Prostate gland (tissue), 2 donors: Measurements from ENCODE around the gene GPR162. TPM values are rescaled to one million over a fixed set of nuclear protein-coding genes. Genes with fewer than 3 reads are reported as not detected.

Experiments
- DNase-seq: peaks from one replicate; pipeline ENCODE4 v3.0.0-alpha.2; 2019; ENCODE audit warnings: low spot score
- H3K27ac ChIP-seq, 2 donors: fragments of 200-600 bp; sonication (generic); 2 replicates each; pipeline ENCODE4 v1.5.1; 2017 to 2019
- H3K27me3 ChIP-seq: fragments of 200-600 bp; sonication (generic); replicated peaks from 2 replicates; pipeline ENCODE4 v1.5.1; 2019; ENCODE audit not compliant: insufficient read depth
- H3K36me3 ChIP-seq, 2 donors: fragments of 200-600 bp; sonication (generic); 1 replicate in 1 of 2; 2 replicates in 1 of 2; pipeline versions ENCODE4 v1.5.1 to v1.8.1; 2017 to 2019
- H3K4me1 ChIP-seq: fragments of 200-600 bp; sonication (generic); replicated peaks from 2 replicates; pipeline ENCODE4 v1.5.1; 2019
- H3K4me3 ChIP-seq, 2 donors: fragments of 200-600 bp; sonication (generic); 2 replicates each; pipeline ENCODE4 v1.5.1; 2017 to 2019
- H3K9me3 ChIP-seq: fragments of 200-600 bp; sonication (generic); 2 replicates; pipeline ENCODE4 v1.5.1; 2017
- POLR2A ChIP-seq: fragments of 450-650 bp; IDR thresholded peaks from one replicate; pipeline ENCODE4 v1.6.1; 2016; ENCODE audit warnings: antibody characterized with exemption, mild to moderate bottlenecking
- POLR2AphosphoS5 ChIP-seq: sonication (generic); formaldehyde crosslinking; IDR thresholded peaks from one replicate; pipeline ENCODE4 v1.6.1; 2017; ENCODE audit warnings: antibody characterized with exemption
- WGBS: methylation state at CpG from one replicate; pipeline ENCODE4 v1.1.5; 2018; 5-methylcytosine and 5-hydroxymethylcytosine counted together
- intact Hi-C: fragments of 100-400 bp; cut with DNase I; formaldehyde crosslinking; loops from one replicate; pipeline ENCODE4 v1.14.2; 2022
- total RNA-seq, 2 donors: library from RNA; depleted of rRNA; stranded (reverse); fragments of >200 nt; gene quantifications; one replicate each; pipeline ENCODE4 v1.1.0, GENCODE V29; 2016
- TF ChIP-seq, protein P1 (sequence below), 4 experiments: fragments of 200-600 bp in 2 of 4; fragments of 450-650 bp in 2 of 4; sonication (generic) in 2 of 4; IDR thresholded peaks; 1 replicate in 3 of 4; 2 replicates in 1 of 4; pipeline ENCODE4 v1.5.1; 2016 to 2019; ENCODE audit warnings: antibody characterized with exemption in 4 of 4, mild to moderate bottlenecking in 2 of 4, moderate library complexity in 2 of 4

The GPR162 gene
- total RNA-seq, 2 donors from 2014 or later: 4.3 to 4.4 TPM

GRCh38 chr12:6818645-6819044, 3.0 kb upstream of the GPR162 start:
- 76% methylated on average over 5 of the region's 5 CpGs for WGBS
- intact Hi-C loops: no loop called here
- TF ChIP-seq POLR2AphosphoS5: no peak
- no peak for TF ChIP-seq POLR2A
- TF ChIP-seq, protein P1, sequence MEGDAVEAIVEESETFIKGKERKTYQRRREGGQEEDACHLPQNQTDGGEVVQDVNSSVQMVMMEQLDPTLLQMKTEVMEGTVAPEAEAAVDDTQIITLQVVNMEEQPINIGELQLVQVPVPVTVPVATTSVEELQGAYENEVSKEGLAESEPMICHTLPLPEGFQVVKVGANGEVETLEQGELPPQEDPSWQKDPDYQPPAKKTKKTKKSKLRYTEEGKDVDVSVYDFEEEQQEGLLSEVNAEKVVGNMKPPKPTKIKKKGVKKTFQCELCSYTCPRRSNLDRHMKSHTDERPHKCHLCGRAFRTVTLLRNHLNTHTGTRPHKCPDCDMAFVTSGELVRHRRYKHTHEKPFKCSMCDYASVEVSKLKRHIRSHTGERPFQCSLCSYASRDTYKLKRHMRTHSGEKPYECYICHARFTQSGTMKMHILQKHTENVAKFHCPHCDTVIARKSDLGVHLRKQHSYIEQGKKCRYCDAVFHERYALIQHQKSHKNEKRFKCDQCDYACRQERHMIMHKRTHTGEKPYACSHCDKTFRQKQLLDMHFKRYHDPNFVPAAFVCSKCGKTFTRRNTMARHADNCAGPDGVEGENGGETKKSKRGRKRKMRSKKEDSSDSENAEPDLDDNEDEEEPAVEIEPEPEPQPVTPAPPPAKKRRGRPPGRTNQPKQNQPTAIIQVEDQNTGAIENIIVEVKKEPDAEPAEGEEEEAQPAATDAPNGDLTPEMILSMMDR (IDR thresholded peaks at IDR 0.05): no peak
- H3K4me3 ChIP-seq: no peak overlapping the region
- H3K9me3 ChIP-seq: no peaks in the 10 kb centered on the region
- H3K27ac ChIP-seq: no peak overlapping the region
- no peaks in the 10 kb centered on the region for H3K36me3 ChIP-seq
- no peaks in the 10 kb centered on the region for H3K4me1 ChIP-seq
- H3K27me3 ChIP-seq: no peaks in the 10 kb centered on the region
- DNase-seq: no peak

GRCh38 chr12:6819106-6820030, 2.3 kb upstream of the GPR162 start:
- intact Hi-C loops: no loop called here

DNA sequence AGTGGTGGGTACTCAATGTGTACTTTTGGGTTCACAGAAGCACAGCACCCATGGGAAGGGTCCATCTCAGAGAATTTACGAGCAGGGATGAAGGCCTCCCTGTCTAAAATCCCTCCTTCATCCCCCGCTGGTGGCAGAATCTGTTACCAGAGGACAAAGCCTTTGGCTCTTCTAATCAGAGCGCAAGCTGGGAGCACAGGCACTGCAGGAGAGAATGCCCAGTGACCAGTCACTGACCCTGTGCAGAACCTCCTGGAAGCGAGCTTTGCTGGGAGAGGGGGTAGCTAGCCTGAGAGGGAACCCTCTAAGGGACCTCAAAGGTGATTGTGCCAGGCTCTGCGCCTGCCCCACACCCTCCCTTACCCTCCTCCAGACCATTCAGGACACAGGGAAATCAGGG, 1.5 kb upstream of the GPR162 start:
- 80% methylated on average over 5 of the region's 5 CpGs for WGBS
- no peak overlapping the region for H3K27ac ChIP-seq
- no peaks in the 10 kb centered on the region for H3K4me1 ChIP-seq
- no peak overlapping the region for H3K4me3 ChIP-seq
- H3K36me3 ChIP-seq: no peaks in the 10 kb centered on the region
- no peak for DNase-seq
- no peaks in the 10 kb centered on the region for H3K27me3 ChIP-seq
- TF ChIP-seq, protein P1 (IDR thresholded peaks at IDR 0.05): no peak
- no peak for TF ChIP-seq POLR2AphosphoS5
- TF ChIP-seq POLR2A: no peak
- intact Hi-C loops: no loop called here
- no peaks in the 10 kb centered on the region for H3K9me3 ChIP-seq

More at GRCh38 chr12:6819106-6820030, 2.3 kb upstream of the GPR162 start:
- no peak for DNase-seq
- H3K4me1 ChIP-seq: no peaks in the 10 kb centered on the region
- 91% methylated on average over 13 of the region's 13 CpGs for WGBS
- TF ChIP-seq POLR2AphosphoS5 (no peak), POLR2A (no peak)
- TF ChIP-seq, protein P1 (IDR thresholded peaks at IDR 0.05): no peak
- no peaks in the 10 kb centered on the region for H3K9me3 ChIP-seq
- H3K27ac ChIP-seq: no peak overlapping the region
- H3K27me3 ChIP-seq: no peaks in the 10 kb centered on the region
- no peaks in the 10 kb centered on the region for H3K36me3 ChIP-seq
- H3K4me3 ChIP-seq: no peak overlapping the region

- intact Hi-C loops: no loop called here
- no peak overlapping the region for H3K27ac ChIP-seq
- no peaks in the 10 kb centered on the region for H3K4me1 ChIP-seq
- H3K4me3 ChIP-seq: no peak overlapping the region
- H3K27me3 ChIP-seq: no peaks in the 10 kb centered on the region
- WGBS: 55% methylated on average over 7 of the region's 7 CpGs
- DNase-seq: no peak
- H3K36me3 ChIP-seq: no peaks in the 10 kb centered on the region
- TF ChIP-seq, protein P1 (IDR thresholded peaks at IDR 0.05): no peak
- TF ChIP-seq POLR2AphosphoS5: no peak
- no peak for TF ChIP-seq POLR2A
- no peaks in the 10 kb centered on the region for H3K9me3 ChIP-seq
Observed at GRCh38 chr12:6822426-6823135, 960 bp downstream of the GPR162 start.
